ENCODE data around the gene ARHGEF26.

Gene ARHGEF26

GRCh38 chr3:154217671-154218070 lies 96.5 kb downstream of the ARHGEF26 start:
- DNase-seq = no peak

- DNase-seq = no peak
Measured at GRCh38 chr3:154218728-154219127, 97.5 kb downstream of the ARHGEF26 start.

- DNase-seq = no peak
Measured at GRCh38 chr3:154220462-154220861, 99.3 kb downstream of the ARHGEF26 start.

- no peak for DNase-seq
Measured at GRCh38 chr3:154223519-154223918, 102.3 kb downstream of the ARHGEF26 start.

- DNase-seq = no peak
Measured at GRCh38 chr3:154224366-154224765, 103.2 kb downstream of the ARHGEF26 start.

- DNase-seq = no peak
Measured at GRCh38 chr3:154224866-154225265, 103.7 kb downstream of the ARHGEF26 start.

GRCh38 chr3:154225536-154225935 lies 104.3 kb downstream of the ARHGEF26 start:
- DNase-seq = no peak

- DNase-seq = no peak
Measured at GRCh38 chr3:154227531-154227930, 106.3 kb downstream of the ARHGEF26 start.

GRCh38 chr3:154228561-154229216 lies 107.5 kb downstream of the ARHGEF26 start:
- DNase-seq = no peak

GRCh38 chr3:154229217-154229590 lies 108.0 kb downstream of the ARHGEF26 start:
- DNase-seq = no peak

GRCh38 chr3:154235330-154235729 lies 114.1 kb downstream of the ARHGEF26 start:
- no peak for DNase-seq

- no peak for DNase-seq
Measured at GRCh38 chr3:154236331-154236730, 115.1 kb downstream of the ARHGEF26 start.

- DNase-seq = no peak
Measured at GRCh38 chr3:154240235-154240634, 119.0 kb downstream of the ARHGEF26 start.

GRCh38 chr3:154241496-154241895 lies 120.3 kb downstream of the ARHGEF26 start:
- no peak for DNase-seq

- no peak for DNase-seq
Measured at GRCh38 chr3:154242766-154243165, 121.6 kb downstream of the ARHGEF26 start.

GRCh38 chr3:154243353-154243752 lies 122.2 kb downstream of the ARHGEF26 start:
- no peak for DNase-seq

- no peak for DNase-seq
Measured at GRCh38 chr3:154244644-154245043, 123.5 kb downstream of the ARHGEF26 start.

- peak in 1 of 2 experiments; percentile 18 for DNase-seq
Measured at GRCh38 chr3:154247806-154248415, 126.7 kb downstream of the ARHGEF26 start.

GRCh38 chr3:154250291-154250690 lies 129.1 kb downstream of the ARHGEF26 start:
- no peak for DNase-seq

- DNase-seq = no peak
Measured at GRCh38 chr3:154251610-154252009, 130.4 kb downstream of the ARHGEF26 start.

GRCh38 chr3:154252759-154253638 lies 131.8 kb downstream of the ARHGEF26 start:
- DNase-seq = peak; percentile 26 to 59

GRCh38 chr3:154254527-154254926 lies 133.3 kb downstream of the ARHGEF26 start:
- DNase-seq = no peak

GRCh38 chr3:154273381-154273780 lies 152.2 kb downstream of the ARHGEF26 start:
- DNase-seq = no peak

- no peak for DNase-seq
Measured at GRCh38 chr3:154274348-154274747, 153.2 kb downstream of the ARHGEF26 start.

Data from NCI-H1930 (cell line).